LoVo (cell line): ENCODE measurements around the gene STARD3.
"Not testable (repeated sequence)": the region's sequence is repeated elsewhere in the genome, so short reads cannot be mapped to it uniquely, and the experiment has no call there.

ENCODE experiments used
- DNase-seq: peaks from one replicate; pipeline ENCODE4 v3.0.0-alpha.2; 2016; ENCODE audit warnings: low spot score

Gene STARD3

GRCh38 chr17:39695089-39695474 lies 58.1 kb downstream of the STARD3 start:
- no peak for DNase-seq

- no peak for DNase-seq
Observed at GRCh38 chr17:39696731-39697130, 59.8 kb downstream of the STARD3 start.

GRCh38 chr17:39697961-39698360 lies 61.0 kb downstream of the STARD3 start:
- DNase-seq, result no peak

GRCh38 chr17:39699157-39699817 lies 62.3 kb downstream of the STARD3 start:
- DNase-seq, result not testable (repeated sequence)

GRCh38 chr17:39699818-39700147 lies 62.8 kb downstream of the STARD3 start, which contains the start of gene ERBB2:
Gene ERBB2, plus strand, starts transcription at chr17:39700064. Its CDS starts 175 bp downstream, at chr17:39700239.
- DNase-seq, result peak; percentile 86

- DNase-seq, result no peak
Observed at GRCh38 chr17:39700148-39700987, 63.4 kb downstream of the STARD3 start.

- DNase-seq, result peak; percentile 41
Observed at GRCh38 chr17:39701012-39701783, 64.3 kb downstream of the STARD3 start.

GRCh38 chr17:39701784-39702422 lies 65.0 kb downstream of the STARD3 start:
- DNase-seq, result no peak

- DNase-seq, result no peak
Observed at GRCh38 chr17:39702901-39703893, 66.3 kb downstream of the STARD3 start.

GRCh38 chr17:39703913-39704312 lies 67.0 kb downstream of the STARD3 start:
- DNase-seq, result no peak

- no peak for DNase-seq
Observed at GRCh38 chr17:39704821-39705551, 68.0 kb downstream of the STARD3 start.

GRCh38 chr17:39705786-39706348 lies 68.9 kb downstream of the STARD3 start:
- DNase-seq, result peak; percentile 70

- DNase-seq, result no peak
Observed at GRCh38 chr17:39706383-39706782, 69.4 kb downstream of the STARD3 start.

GRCh38 chr17:39706921-39707337 lies 70.0 kb downstream of the STARD3 start:
- no peak for DNase-seq

- no peak for DNase-seq
Observed at GRCh38 chr17:39709319-39709997, 72.5 kb downstream of the STARD3 start.

- no peak for DNase-seq
Observed at GRCh38 chr17:39709998-39710964, 73.3 kb downstream of the STARD3 start.

GRCh38 chr17:39711071-39711470 lies 74.1 kb downstream of the STARD3 start:
- not testable (repeated sequence) for DNase-seq

GRCh38 chr17:39711851-39712250 lies 74.9 kb downstream of the STARD3 start:
- no peak for DNase-seq
